ENCODE data around the gene TTR.
A peak's percentile ranks its signal among the peaks of the same experiment; 100 is the strongest.

The TTR gene

DNA sequence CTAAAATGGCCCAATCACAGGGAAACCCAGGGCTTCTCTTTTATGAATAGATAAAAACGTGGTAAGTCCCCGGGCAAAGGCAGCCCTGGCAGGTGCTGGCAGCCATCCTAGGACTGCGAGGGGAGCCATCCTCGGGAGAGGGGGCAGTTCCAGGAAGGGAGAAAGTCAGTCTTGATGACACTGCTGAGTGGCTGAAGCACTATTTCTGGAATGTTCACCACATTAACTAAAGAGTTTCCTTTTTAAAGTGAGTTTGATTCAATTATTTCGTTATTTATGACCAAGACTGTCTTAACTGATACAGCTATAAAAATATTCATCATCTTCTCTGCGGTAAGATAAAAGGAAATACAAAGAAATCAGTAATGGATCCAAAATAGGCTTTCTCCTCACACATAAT lies 20.4 kb downstream of the TTR start:
- H3K14ac ChIP-seq (ENCODE audit: low read length): no peak overlapping the region
- no peak overlapping the region for H3K23ac ChIP-seq (ENCODE audit: low read length)
- no peak overlapping the region for H3K4me2 ChIP-seq (ENCODE audit: low read length)
- WGBS (ENCODE audit: extremely low coverage, insufficient coverage, insufficient read length): no CpG with 5 or more reads among the region's 6 CpGs
- H3K4me3 ChIP-seq (ENCODE audit: low read depth, low read length): no peak overlapping the region
- H2BK12ac ChIP-seq (ENCODE audit: low read length): no peak overlapping the region
- no peaks in the 10 kb centered on the region for H3K27me3 ChIP-seq (ENCODE audit: insufficient read depth, low read length)
- no peaks in the 10 kb centered on the region for H3K79me1 ChIP-seq (ENCODE audit: low read length)
- H3K36me3 ChIP-seq (ENCODE audit: control insufficient read depth in 1 of 2, insufficient read depth in 2 of 2, low read length in 2 of 2): no peaks in the 10 kb centered on the region
- H3K4me1 ChIP-seq (ENCODE audit: control insufficient read depth in 1 of 2, insufficient read depth in 2 of 2, low read length in 2 of 2): no peaks in the 10 kb centered on the region
- H4K12ac ChIP-seq (ENCODE audit: low read depth, low read length): no peak overlapping the region
- H3K79me2 ChIP-seq (ENCODE audit: control insufficient read depth, insufficient read depth, low read length, poor library complexity): no peaks in the 10 kb centered on the region
- no peak overlapping the region for H2AFZ ChIP-seq (ENCODE audit: insufficient read depth, low read length, poor library complexity)
- no peaks in the 10 kb centered on the region for H3K9me3 ChIP-seq (ENCODE audit: insufficient read depth, low read depth, low read length)
- no peak overlapping the region for H2BK120ac ChIP-seq (ENCODE audit: insufficient read depth, low read length, poor library complexity)
- H2BK5ac ChIP-seq (ENCODE audit: low read depth, low read length, poor library complexity): no peak overlapping the region
- H3K9ac ChIP-seq (ENCODE audit: low read length): no peak overlapping the region
- H3K4ac ChIP-seq (ENCODE audit: low read depth, low read length): no peak overlapping the region
- H4K8ac ChIP-seq (ENCODE audit: low read depth, low read length): no peak overlapping the region
- no peak overlapping the region for H3K27ac ChIP-seq (ENCODE audit: low read depth, low read length)
- no peak overlapping the region for H2AK5ac ChIP-seq (ENCODE audit: low read length)
- no peak overlapping the region for H3K18ac ChIP-seq (ENCODE audit: low read length)
- DNase-seq: no peak
- no peak overlapping the region for H4K91ac ChIP-seq (ENCODE audit: low read depth, low read length)

DNA sequence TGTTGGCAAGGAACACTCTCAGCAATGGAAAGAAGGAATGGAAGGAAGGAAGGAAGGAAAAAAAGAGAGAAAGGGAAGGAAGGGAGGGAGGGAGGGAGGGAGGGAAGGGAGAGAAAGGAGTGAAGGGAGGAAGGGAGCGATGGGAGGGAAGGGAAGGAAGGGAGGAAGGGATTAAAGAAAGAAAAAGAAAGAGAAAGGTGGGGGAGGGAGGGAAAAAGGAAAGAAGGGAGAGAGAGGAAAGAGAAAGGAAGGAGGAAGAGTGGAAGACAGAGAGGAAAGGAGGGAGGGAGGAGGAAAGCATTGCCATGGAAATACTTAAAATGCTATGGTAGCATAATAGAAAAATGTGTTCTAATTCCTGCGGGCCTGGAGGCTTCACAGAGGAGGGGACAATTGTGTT lies 22.4 kb downstream of the TTR start:
- Histone ChIP-seq H3K9me3 (ENCODE audit: insufficient read depth, low read depth, low read length) (no peaks in the 10 kb centered on the region), H4K8ac (ENCODE audit: low read depth, low read length) (no peak overlapping the region), H2AFZ (ENCODE audit: insufficient read depth, low read length, poor library complexity) (no peak overlapping the region), H4K12ac (ENCODE audit: low read depth, low read length) (no peak overlapping the region), H2BK120ac (ENCODE audit: insufficient read depth, low read length, poor library complexity) (no peak overlapping the region), H3K4ac (ENCODE audit: low read depth, low read length) (no peak overlapping the region), H3K79me1 (ENCODE audit: low read length) (no peaks in the 10 kb centered on the region), H3K23ac (ENCODE audit: low read length) (no peak overlapping the region), H4K91ac (ENCODE audit: low read depth, low read length) (no peak overlapping the region), H3K14ac (ENCODE audit: low read length) (no peak overlapping the region), H2BK5ac (ENCODE audit: low read depth, low read length, poor library complexity) (no peak overlapping the region), H3K27me3 (ENCODE audit: insufficient read depth, low read length) (no peaks in the 10 kb centered on the region), H3K36me3 (ENCODE audit: control insufficient read depth in 1 of 2, insufficient read depth in 2 of 2, low read length in 2 of 2) (no peaks in the 10 kb centered on the region), H3K18ac (ENCODE audit: low read length) (no peak overlapping the region), H2BK12ac (ENCODE audit: low read length) (no peak overlapping the region), H3K4me2 (ENCODE audit: low read length) (no peak overlapping the region), H3K27ac (ENCODE audit: low read depth, low read length) (no peak overlapping the region), H3K4me1 (ENCODE audit: control insufficient read depth in 1 of 2, insufficient read depth in 2 of 2, low read length in 2 of 2) (peaks cover 0 to 2% of the 10 kb centered on the region in 2 experiments), H3K79me2 (ENCODE audit: control insufficient read depth, insufficient read depth, low read length, poor library complexity) (no peaks in the 10 kb centered on the region), H3K9ac (ENCODE audit: low read length) (no peak overlapping the region), H3K4me3 (ENCODE audit: low read depth, low read length) (no peak overlapping the region), H2AK5ac (ENCODE audit: low read length) (no peak overlapping the region)
- peak in 1 of 2 donors; percentile 50 for DNase-seq
- 92% methylated on average over 1 of the region's 2 CpGs for WGBS (ENCODE audit: extremely low coverage, insufficient coverage, insufficient read length)

DNA sequence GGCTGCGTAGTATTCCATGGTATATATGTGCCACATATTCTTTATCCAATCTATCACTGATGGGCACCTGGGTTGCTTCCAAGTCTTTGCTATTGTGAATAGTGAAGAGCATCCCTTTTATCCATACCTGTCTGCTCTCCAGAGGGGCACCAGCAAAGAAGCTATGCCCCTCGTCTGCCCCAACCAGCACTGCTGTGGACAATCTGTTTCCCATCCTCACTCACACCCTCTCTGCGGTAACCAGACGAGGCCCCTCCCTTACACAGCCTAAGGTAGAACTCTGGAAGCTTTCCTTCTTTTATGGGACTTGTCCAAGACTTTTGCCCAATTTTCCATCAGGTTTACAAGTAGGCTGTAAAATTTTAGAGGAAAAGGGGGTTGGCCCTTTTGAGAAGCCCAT lies 24.9 kb downstream of the TTR start:
- Histone ChIP-seq H3K9me3 (ENCODE audit: insufficient read depth, low read depth, low read length) (no peaks in the 10 kb centered on the region), H3K23ac (ENCODE audit: low read length) (no peak overlapping the region), H2AFZ (ENCODE audit: insufficient read depth, low read length, poor library complexity) (no peak overlapping the region), H3K4me2 (ENCODE audit: low read length) (no peak overlapping the region), H3K4me3 (ENCODE audit: low read depth, low read length) (no peak overlapping the region), H3K79me1 (ENCODE audit: low read length) (no peaks in the 10 kb centered on the region), H3K4ac (ENCODE audit: low read depth, low read length) (no peak overlapping the region), H2BK5ac (ENCODE audit: low read depth, low read length, poor library complexity) (no peak overlapping the region), H4K8ac (ENCODE audit: low read depth, low read length) (no peak overlapping the region), H2BK12ac (ENCODE audit: low read length) (no peak overlapping the region), H3K27ac (ENCODE audit: low read depth, low read length) (no peak overlapping the region), H3K79me2 (ENCODE audit: control insufficient read depth, insufficient read depth, low read length, poor library complexity) (no peaks in the 10 kb centered on the region), H3K4me1 (ENCODE audit: control insufficient read depth in 1 of 2, insufficient read depth in 2 of 2, low read length in 2 of 2) (peaks cover 0 to 3% of the 10 kb centered on the region in 2 experiments), H3K36me3 (ENCODE audit: control insufficient read depth in 1 of 2, insufficient read depth in 2 of 2, low read length in 2 of 2) (no peaks in the 10 kb centered on the region), H3K9ac (ENCODE audit: low read length) (peak overlapping the region; percentile 52), H4K12ac (ENCODE audit: low read depth, low read length) (no peak overlapping the region), H3K27me3 (ENCODE audit: insufficient read depth, low read length) (no peaks in the 10 kb centered on the region), H2AK5ac (ENCODE audit: low read length) (no peak overlapping the region), H3K18ac (ENCODE audit: low read length) (no peak overlapping the region), H2BK120ac (ENCODE audit: insufficient read depth, low read length, poor library complexity) (no peak overlapping the region), H3K14ac (ENCODE audit: low read length) (no peak overlapping the region), H4K91ac (ENCODE audit: low read depth, low read length) (no peak overlapping the region)
- DNase-seq: no peak
- WGBS (ENCODE audit: extremely low coverage, insufficient coverage, insufficient read length): no CpG with 5 or more reads among the region's 4 CpGs

DNA sequence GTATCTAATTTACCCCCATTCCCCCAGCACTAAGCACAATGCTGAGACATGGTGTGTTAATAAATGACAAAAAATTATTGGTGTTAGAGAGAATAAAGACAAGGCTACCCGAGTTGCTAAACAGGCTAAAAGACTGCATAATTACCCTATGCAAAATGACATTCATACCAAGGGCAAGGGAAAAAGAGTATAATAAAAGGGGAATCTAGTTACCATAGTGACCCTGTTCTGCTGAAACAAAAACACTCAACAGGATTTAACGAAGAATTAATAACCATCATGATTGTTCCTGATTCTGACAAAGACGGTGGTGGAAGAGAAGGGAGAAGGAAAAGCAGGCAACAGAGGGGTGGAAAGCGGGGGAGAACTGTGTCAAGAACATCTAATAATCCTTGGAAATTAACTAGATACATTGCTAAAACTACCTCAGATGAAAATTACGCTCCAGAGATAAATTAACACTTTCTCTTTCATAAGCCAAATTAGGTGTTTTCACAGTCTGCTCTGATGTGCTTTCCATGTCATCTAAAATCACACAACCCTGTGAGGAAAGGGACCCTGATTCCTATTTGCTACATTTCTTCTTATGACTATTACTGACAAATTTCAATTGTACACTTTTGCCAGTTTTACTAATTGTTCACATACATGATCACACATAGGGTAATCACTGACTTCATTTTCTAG lies 25.5 kb downstream of the TTR start:
- H2BK5ac ChIP-seq (ENCODE audit: low read depth, low read length, poor library complexity): no peak overlapping the region
- no CpG with 5 or more reads among the region's 5 CpGs for WGBS (ENCODE audit: extremely low coverage, insufficient coverage, insufficient read length)

More for the DNA sequence above, 25.5 kb downstream of the TTR start:
- H2BK120ac ChIP-seq (ENCODE audit: insufficient read depth, low read length, poor library complexity): no peak overlapping the region
- DNase-seq: no peak
- peaks cover 0 to 3% of the 10 kb centered on the region in 2 experiments for H3K4me1 ChIP-seq (ENCODE audit: control insufficient read depth in 1 of 2, insufficient read depth in 2 of 2, low read length in 2 of 2)
- no peak overlapping the region for H4K12ac ChIP-seq (ENCODE audit: low read depth, low read length)
- H3K9me3 ChIP-seq (ENCODE audit: insufficient read depth, low read depth, low read length): no peaks in the 10 kb centered on the region
- H3K27ac ChIP-seq (ENCODE audit: low read depth, low read length): no peak overlapping the region
- no peak overlapping the region for H3K4me3 ChIP-seq (ENCODE audit: low read depth, low read length)
- H3K79me2 ChIP-seq (ENCODE audit: control insufficient read depth, insufficient read depth, low read length, poor library complexity): no peaks in the 10 kb centered on the region
- no peak overlapping the region for H3K14ac ChIP-seq (ENCODE audit: low read length)
- no peaks in the 10 kb centered on the region for H3K27me3 ChIP-seq (ENCODE audit: insufficient read depth, low read length)
- H2BK12ac ChIP-seq (ENCODE audit: low read length): no peak overlapping the region
- no peak overlapping the region for H2AK5ac ChIP-seq (ENCODE audit: low read length)
- H3K79me1 ChIP-seq (ENCODE audit: low read length): no peaks in the 10 kb centered on the region
- H3K36me3 ChIP-seq (ENCODE audit: control insufficient read depth in 1 of 2, insufficient read depth in 2 of 2, low read length in 2 of 2): no peaks in the 10 kb centered on the region
- no peak overlapping the region for H3K9ac ChIP-seq (ENCODE audit: low read length)
- H3K4ac ChIP-seq (ENCODE audit: low read depth, low read length): no peak overlapping the region
- H4K91ac ChIP-seq (ENCODE audit: low read depth, low read length): no peak overlapping the region
- no peak overlapping the region for H3K18ac ChIP-seq (ENCODE audit: low read length)
- no peak overlapping the region for H3K4me2 ChIP-seq (ENCODE audit: low read length)
- no peak overlapping the region for H4K8ac ChIP-seq (ENCODE audit: low read depth, low read length)
- H3K23ac ChIP-seq (ENCODE audit: low read length): no peak overlapping the region
- H2AFZ ChIP-seq (ENCODE audit: insufficient read depth, low read length, poor library complexity): no peak overlapping the region
